Measurements from ENCODE around the gene GAS2L1.

Gene GAS2L1

GRCh38 chr22:29275819-29276565 lies 30.5 kb upstream of the GAS2L1 start:
- no peak overlapping the region for H3K4me3 ChIP-seq (replicated peaks; ENCODE audit: low read depth, low read length)
- no peak for DNase-seq (ENCODE audit: low read depth)
- no peak for TF ChIP-seq CTCF (IDR thresholded peaks at IDR 0.05; ENCODE audit: low read length, missing control alignments)

GRCh38 chr22:29277927-29278326 lies 28.5 kb upstream of the GAS2L1 start:
- no peak for TF ChIP-seq CTCF (IDR thresholded peaks at IDR 0.05; ENCODE audit: low read length, missing control alignments)
- DNase-seq (ENCODE audit: low read depth) = no peak
- no peak overlapping the region for H3K4me3 ChIP-seq (replicated peaks; ENCODE audit: low read depth, low read length)

- H3K4me3 ChIP-seq (replicated peaks; ENCODE audit: low read depth, low read length) = no peak overlapping the region
- no peak for TF ChIP-seq CTCF (IDR thresholded peaks at IDR 0.05; ENCODE audit: low read length, missing control alignments)
- no peak for DNase-seq (ENCODE audit: low read depth)
These were observed 22.3 kb upstream of the GAS2L1 start for GRCh38 chr22:29284196-29284595.

GRCh38 chr22:29288837-29289236 lies 17.6 kb upstream of the GAS2L1 start:
- H3K4me3 ChIP-seq (replicated peaks; ENCODE audit: low read depth, low read length) = no peak overlapping the region
- TF ChIP-seq CTCF (IDR thresholded peaks at IDR 0.05; ENCODE audit: low read length, missing control alignments) = no peak
- DNase-seq (ENCODE audit: low read depth) = no peak

GRCh38 chr22:29290061-29290460 lies 16.4 kb upstream of the GAS2L1 start:
- no peak for TF ChIP-seq CTCF (IDR thresholded peaks at IDR 0.05; ENCODE audit: low read length, missing control alignments)
- H3K4me3 ChIP-seq (replicated peaks; ENCODE audit: low read depth, low read length) = no peak overlapping the region
- DNase-seq (ENCODE audit: low read depth) = no peak

- no peak for DNase-seq (ENCODE audit: low read depth)
- no peak for TF ChIP-seq CTCF (IDR thresholded peaks at IDR 0.05; ENCODE audit: low read length, missing control alignments)
- H3K4me3 ChIP-seq (replicated peaks; ENCODE audit: low read depth, low read length) = no peak overlapping the region
These were observed 15.2 kb upstream of the GAS2L1 start for GRCh38 chr22:29291215-29291614.

- DNase-seq (ENCODE audit: low read depth) = no peak
These were observed 14.1 kb upstream of the GAS2L1 start for GRCh38 chr22:29292379-29292778.

More at GRCh38 chr22:29292379-29292778, 14.1 kb upstream of the GAS2L1 start:
- H3K4me3 ChIP-seq (replicated peaks; ENCODE audit: low read depth, low read length) = no peak overlapping the region
- no peak for TF ChIP-seq CTCF (IDR thresholded peaks at IDR 0.05; ENCODE audit: low read length, missing control alignments)

Data from fibroblast of pulmonary artery (primary cell).